ENCODE results near the gene POLR2E.

The POLR2E gene

DNA sequence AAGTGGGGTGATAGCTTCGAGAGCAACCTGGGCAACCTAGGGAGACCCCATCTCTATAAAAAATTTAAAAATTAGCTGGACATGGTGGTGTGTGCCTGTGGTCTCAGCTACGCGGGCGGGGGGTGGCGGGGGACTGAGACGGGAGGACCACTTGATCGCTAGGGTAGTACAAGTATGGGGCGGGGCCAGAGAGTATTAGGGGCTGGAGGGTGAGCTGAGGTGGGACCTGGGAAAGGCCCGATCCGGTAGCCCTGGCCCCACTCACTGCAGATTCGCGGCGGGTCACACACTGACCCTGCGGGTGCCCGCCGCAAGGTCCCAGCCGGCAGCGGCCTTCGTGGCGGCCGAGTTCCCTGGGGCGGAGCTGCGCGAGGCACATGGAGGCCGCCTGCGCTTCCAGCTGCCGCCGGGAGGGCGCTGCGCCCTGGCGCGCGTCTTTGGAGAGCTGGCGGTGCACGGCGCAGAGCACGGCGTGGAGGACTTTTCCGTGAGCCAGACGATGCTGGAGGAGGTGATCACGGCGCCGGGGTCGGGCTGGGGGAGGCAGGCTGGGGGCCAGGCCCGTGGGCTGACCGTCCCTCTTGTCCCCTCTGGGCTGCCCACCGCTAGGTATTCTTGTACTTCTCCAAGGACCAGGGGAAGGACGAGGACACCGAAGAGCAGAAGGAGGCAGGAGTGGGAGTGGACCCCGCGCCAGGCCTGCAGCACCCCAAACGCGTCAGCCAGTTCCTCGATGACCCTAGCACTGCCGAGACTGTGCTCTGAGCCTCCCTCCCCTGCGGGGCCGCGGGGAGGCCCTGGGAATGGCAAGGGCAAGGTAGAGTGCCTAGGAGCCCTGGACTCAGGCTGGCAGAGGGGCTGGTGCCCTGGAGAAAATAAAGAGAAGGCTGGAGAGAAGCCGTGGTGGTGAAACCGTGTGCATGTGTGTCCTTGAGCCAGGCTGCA, 30.2 kb downstream of the POLR2E start:
- no peak for DNase-seq (ENCODE audit: low read depth)

DNA sequence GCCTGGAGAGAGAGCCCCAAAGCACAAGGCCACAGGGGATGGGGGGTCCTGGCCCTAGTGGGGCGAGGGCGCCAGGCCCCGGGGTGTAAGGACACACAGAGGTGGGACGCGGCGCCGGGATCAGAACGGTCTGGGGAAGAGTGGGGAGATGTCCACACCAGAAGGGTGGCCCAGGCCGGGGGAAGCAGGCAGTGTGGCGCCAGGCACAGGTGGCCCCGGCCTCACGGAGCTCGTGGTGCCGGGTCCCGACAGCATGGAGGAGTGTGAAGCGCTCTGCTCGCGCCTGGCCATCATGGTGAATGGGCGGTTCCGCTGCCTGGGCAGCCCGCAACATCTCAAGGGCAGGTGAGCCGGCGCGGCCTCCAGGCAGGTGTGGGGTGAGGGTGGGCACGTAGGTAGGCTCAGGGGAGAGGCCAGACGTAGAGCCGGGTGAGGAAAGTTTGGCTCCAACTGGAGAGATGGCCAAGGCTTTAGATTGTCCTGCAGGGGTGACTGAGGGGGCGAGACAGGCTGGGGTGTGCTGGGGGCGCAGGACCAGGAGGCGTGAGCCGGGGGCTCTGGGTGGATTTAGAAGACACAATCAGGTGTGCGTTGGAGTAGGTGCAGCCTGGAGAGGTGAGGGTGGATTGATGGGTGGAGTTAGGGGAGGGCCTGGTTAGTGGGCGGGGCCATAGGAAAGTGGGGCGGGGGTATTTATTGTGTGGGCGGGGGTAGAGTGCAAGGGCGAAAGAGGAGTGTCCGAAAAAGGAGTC, 31.1 kb downstream of the POLR2E start:
- no peak for DNase-seq (ENCODE audit: low read depth)

DNA sequence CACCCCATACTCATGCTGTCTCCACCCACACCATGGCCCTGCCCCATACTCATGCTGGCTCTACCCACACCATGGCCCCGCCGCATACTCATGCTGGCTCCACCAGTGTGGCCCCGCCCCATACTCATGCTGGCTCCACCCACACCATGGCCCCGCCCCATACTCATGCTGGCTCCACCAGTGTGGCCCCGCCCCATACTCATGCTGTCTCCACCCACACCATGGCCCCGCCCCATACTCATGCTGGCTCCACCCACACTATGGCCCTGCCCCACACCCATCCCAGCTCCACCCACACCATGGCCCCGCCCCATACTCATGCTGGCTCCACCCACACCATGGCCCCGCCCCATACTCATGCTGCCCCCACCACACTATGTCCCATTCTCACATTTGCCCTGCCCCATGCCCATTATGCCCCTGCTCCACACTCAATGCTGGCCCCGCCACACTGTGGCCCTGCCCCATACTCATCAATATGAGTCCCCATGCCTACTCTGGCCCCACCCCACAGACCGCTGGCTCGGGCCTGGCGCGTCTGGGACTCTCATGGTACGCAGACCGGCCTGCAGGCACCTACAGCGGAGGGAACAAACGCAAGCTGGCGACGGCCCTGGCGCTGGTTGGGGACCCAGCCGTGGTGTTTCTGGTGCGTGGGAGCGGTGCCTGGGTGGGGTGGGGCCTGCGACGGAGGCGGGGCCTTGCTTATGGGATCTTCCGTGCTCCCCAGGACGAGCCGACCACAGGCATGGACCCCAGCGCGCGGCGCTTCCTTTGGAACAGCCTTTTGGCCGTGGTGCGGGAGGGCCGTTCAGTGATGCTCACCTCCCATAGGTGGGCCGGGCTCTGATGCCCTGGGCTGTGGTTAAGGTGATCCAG, 31.9 kb downstream of the POLR2E start:
- no peak for DNase-seq (ENCODE audit: low read depth)

DNA sequence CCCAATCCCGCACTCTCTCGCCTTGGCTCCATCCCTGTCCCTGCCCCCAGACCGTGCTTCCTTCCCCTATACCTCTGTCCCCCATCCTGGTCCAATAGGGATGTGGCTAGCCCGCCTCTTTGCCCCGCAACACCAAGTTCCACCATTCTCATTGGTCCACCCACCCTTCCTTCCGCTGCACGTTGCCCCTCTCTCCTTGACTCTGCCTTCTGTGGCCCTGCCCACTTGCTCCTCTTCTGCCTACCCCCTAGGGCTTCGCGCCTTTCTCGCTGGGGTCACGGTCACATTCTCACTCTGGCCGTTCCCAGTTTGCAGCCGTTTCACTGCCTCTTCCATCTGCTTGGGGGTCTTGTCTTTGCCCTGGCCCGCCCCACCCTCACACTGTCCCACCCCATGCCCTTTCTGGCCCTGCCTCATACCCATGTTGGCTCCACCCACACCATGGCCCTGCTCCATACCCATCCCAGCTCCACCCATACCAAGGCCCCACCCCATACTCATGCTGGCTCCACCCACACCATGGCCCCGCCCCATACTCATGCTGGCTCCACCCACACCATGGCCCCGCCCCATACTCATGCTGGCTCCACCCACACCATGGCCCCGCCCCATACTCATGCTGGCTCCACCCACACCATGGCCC, 32.7 kb downstream of the POLR2E start:
- DNase-seq (ENCODE audit: low read depth) = no peak

DNA sequence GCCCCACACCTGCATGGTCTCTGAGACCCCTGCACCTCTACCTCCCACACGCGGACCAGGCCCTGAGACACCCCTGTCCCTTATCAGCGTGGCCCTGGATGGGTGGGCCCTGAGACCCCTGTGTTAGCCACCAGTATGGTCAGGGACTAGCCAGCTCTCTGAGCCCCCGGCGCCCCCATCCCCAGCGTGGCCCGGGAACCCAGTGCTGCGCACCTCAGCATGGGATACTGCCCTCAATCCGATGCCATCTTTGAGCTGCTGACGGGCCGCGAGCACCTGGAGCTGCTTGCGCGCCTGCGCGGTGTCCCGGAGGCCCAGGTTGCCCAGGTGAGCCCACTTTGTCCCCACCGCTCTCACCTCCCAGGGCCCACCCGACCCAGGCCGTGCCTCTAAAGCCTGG, 33.2 kb downstream of the POLR2E start:
- DNase-seq (ENCODE audit: low read depth) = no peak

DNA sequence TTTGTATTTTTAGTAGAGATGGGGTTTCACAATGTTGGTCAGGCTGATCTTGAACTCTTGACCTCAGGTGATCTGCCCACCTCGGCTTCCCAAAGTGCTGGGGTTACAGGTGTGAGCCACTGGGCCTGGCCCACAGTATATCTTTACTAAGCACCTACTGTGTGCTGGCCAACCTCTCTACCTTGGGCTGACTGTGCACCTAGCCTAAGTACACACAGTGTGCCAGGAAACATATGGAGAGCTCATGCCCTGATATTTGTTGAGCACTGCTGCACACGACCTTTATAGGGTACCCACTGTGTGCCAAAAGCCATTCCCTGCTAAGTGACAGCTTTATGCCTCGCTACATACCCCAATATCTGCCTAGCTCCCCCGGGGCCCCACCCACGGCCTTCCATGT, 34.5 kb downstream of the POLR2E start:
- no peak for DNase-seq (ENCODE audit: low read depth)

DNA sequence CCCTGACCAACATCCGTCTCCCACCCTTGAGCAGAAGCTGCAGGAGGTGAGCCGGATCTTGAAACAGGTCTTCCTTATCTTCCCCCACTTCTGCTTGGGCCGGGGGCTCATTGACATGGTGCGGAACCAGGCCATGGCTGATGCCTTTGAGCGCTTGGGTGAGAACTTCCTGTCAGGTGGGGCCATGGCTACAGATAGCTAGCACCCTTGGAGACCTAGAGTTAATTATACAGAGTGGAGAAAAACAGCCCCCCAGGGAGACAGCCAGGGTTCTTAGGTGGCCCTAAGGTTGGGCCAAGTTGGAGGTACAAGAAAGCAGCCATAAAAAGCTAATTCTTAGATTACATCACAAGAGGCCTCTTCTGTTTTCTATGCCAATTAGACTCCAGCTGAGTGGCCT, 37.1 kb downstream of the POLR2E start:
- DNase-seq (ENCODE audit: low read depth) = no peak

DNA sequence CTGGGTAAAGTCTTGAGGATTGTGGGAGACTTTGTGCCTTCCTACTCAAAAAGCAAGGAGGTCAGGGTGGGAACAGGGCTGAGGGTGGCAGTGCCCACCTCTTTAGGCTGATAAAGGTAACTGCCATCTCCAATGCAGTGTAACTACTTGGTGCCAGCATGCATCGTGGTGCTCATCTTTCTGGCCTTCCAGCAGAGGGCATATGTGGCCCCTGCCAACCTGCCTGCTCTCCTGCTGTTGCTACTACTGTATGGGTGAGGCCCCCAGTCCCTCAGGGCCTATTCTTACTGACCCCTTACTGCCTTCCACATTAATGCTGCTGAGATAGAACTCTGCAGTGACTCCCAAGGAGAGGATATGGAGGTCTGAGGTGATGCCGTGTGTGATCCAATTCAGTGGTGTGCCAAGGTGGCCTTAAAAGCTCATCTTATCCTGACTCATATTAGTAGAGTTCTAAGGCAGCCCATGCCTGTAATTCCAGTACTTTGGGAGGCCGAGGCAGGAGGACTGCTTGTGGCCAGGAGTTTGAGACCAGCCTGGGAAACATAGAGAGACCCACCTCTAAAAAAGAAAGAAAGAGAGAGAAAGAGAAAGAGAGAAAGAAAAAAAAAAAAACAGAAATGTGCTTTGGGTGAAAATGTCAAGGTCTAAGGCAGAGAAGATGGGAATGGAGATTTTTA, 37.9 kb downstream of the POLR2E start:
- DNase-seq (ENCODE audit: low read depth) = peak; percentile 47

DNA sequence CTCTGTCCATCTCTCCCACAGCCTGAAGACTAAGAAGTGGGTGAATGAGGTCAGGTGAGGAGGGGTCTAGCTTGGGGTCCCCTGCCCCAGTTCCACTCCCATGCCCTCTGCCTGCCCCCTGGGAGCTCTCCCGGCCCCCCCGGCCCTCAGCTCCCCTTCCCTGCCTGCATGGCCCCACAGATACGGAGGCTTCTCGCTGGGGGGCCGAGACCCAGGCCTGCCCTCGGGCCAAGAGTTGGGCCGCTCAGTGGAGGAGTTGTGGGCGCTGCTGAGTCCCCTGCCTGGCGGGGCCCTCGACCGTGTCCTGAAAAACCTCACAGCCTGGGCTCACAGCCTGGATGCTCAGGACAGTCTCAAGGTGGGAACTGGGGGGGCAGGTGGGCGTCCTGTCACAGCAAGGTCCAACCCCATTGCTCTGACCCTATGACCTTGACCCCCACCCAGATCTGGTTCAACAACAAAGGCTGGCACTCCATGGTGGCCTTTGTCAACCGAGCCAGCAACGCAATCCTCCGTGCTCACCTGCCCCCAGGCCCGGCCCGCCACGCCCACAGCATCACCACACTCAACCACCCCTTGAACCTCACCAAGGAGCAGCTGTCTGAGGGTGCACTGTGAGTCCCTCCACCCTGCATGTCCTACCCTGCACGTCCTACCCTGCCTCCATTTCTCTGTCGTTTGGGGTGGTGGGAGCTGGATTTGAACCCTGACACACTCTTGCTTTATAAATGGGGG, 39.1 kb downstream of the POLR2E start:
- no peak for DNase-seq (ENCODE audit: low read depth)

DNA sequence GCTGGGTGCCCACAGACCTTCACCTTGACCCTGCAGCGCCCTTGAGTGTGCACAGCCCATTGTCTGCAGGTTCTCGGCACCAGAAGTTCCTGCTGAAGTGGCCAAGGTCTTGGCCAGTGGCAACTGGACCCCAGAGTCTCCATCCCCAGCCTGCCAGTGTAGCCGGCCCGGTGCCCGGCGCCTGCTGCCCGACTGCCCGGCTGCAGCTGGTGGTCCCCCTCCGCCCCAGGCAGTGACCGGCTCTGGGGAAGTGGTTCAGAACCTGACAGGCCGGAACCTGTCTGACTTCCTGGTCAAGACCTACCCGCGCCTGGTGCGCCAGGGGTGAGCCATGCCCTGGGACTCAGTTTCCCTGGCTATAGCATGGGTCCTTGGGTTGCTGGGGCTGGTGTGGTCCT, 40.1 kb downstream of the POLR2E start:
- no peak for DNase-seq (ENCODE audit: low read depth)

DNA sequence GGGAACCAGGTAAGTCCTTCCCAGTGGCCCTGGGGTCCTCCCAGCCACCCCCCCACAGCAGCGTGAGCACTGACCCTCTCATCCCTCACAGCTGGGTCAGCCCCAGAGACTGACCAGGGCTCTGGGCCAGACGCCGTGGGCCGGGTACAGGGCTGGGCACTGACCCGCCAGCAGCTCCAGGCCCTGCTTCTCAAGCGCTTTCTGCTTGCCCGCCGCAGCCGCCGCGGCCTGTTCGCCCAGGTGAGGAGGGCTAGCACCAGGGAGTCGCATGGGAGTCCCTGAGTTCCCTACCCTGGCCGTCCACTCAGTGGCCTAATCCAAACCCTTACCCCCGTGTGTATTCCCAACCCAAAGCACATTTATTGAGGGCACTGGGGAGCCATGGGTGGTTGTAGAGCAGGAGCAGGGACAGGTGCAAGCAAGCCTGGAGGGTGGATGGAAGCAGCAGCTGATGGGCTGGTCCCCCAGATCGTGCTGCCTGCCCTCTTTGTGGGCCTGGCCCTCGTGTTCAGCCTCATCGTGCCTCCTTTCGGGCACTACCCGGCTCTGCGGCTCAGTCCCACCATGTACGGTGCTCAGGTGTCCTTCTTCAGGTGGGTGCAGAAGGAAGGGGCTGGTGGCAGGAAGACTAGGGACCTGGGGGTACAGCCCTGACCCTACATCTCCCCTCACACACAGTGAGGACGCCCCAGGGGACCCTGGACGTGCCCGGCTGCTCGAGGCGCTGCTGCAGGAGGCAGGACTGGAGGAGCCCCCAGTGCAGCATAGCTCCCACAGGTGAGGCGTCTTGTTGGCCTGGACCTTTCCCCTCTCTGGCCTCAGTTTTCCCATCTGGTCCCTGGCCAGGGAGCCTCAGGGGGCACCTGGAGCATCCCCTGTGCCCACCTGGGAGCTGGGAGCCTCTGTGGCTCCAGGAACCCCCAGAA, 40.8 kb downstream of the POLR2E start:
- DNase-seq (ENCODE audit: low read depth) = no peak

DNA sequence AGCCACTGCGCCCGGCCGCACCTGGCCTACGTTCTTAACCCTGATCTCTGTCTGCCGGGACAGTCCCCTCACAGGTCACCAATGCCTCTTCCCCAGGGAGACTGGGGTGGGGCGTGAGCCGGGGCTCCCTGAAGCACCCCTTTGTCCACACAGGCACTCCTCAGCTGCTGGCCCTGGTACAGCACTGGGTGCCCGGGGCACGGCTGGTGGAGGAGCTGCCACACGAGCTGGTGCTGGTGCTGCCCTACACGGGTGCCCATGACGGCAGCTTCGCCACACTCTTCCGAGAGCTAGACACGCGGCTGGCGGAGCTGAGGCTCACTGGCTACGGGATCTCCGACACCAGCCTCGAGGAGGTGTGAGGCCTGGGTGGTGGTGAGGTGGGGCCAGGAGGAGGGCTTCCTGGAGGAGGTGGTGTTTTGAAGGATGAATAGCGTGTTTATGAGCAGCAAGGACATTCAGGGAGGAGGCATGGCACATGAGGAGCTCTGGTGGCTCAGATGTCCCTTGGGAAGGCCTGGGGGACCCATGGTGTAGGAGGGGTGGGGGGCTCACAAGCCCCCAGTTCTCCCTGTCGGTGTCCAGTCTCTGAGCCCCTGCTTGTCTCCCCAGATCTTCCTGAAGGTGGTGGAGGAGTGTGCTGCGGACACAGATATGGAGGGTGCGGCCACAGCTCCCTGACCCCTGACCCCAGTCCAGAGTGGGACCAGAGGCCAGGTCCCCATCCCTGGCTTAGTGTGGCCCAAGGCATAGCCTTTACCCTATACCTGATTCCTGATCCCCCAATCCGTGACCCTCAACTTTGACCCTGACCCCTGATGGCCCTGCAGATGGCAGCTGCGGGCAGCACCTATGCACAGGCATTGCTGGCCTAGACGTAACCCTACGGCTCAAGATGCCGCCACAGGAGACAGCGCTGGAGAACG, 41.7 kb downstream of the POLR2E start:
- no peak for DNase-seq (ENCODE audit: low read depth)

DNA sequence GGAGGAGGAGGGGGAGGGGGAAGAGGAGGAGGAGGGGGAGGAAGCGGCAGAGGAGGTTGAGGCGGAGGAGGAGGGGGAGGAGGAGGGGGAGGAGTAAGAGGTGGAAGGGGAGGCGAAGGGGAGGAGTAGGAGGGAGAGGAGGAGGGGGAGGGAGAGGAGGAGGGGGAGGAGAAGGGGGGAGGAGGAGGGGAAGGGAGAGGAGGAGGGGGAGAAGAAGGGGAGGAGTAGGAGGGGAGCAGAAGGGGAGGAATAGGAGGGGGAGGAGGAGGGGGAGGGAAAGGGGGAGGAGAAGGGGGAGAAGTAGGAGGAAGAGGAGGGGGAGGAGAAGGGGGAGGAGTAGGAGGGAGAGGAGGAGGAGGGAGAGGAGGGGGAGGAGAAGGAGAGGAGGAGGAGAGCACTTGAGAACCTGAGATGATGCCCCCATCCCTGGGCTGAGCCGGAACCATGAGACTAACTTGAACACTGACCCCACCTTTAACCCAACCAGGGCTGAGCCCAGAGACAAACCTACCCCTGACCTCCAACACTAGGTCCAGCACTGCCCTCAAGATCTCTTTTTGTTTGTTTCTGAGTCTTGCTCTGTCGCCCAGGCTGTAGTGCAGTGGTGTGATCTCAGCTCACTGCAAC, 42.7 kb downstream of the POLR2E start:
- no peak for DNase-seq (ENCODE audit: low read depth)

DNA sequence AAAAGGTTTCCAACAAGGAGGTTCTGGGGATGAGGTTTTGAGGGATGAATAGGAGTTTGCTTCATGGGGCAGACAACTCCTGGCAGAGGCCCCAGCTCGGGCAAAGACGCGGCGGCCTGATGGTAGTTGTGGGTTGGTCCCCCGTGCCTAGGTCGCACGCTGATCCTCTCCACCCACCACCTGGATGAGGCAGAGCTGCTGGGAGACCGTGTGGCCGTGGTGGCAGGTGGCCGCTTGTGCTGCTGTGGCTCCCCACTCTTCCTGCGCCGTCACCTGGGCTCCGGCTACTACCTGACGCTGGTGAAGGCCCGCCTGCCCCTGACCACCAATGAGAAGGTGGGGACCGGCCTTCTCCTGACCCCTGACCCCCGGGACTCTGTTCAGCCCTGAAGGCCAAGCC, 43.4 kb downstream of the POLR2E start:
- no peak for DNase-seq (ENCODE audit: low read depth)

DNA sequence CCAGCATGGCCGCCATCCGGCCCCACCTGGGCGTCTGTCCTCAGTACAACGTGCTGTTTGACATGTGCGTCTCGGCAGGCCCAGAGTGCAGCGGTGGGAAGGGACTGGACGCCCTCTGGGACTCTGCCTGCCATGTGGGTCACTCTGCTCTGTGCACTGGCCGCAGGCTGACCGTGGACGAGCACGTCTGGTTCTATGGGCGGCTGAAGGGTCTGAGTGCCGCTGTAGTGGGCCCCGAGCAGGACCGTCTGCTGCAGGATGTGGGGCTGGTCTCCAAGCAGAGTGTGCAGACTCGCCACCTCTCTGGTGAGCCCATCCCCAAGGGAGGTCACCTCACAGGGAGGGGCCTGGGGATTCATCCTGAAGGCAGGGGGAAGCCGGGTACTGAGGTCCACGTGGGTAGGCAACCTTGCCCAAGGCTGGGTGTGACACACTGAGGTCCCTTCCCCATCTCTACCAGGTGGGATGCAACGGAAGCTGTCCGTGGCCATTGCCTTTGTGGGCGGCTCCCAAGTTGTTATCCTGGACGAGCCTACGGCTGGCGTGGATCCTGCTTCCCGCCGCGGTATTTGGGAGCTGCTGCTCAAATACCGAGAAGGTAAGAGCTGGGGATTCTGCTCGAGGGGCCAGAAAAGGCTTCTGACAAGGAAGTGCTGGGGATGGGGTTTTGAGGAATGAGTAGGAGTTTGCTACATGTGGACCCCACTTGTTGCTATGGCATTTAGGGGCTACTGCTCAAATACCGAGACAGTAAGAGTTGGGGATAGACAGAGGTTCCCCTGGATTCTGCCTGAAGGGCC, 44.0 kb downstream of the POLR2E start:
- no peak for DNase-seq (ENCODE audit: low read depth)

DNA sequence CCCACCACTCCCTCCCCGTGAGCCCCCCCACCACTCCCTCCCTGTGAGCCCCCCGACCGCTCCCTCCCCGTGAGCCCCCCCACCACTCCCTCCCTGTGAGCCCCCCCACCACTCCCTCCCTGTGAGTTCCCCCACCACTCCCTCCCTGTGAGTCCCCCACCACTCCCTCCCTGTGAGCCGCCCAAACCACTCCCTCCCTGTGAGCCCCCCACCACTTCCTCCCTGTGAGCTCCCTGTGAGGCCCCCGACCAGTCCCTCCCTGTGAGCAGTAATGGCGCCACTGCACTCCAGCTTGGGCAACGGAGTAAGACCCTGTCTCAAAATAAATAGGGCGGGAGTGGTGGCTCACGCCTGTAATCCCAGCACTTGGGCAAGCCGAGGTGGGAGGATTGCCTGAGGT, 45.4 kb downstream of the POLR2E start:
- no peak for DNase-seq (ENCODE audit: low read depth)

DNA sequence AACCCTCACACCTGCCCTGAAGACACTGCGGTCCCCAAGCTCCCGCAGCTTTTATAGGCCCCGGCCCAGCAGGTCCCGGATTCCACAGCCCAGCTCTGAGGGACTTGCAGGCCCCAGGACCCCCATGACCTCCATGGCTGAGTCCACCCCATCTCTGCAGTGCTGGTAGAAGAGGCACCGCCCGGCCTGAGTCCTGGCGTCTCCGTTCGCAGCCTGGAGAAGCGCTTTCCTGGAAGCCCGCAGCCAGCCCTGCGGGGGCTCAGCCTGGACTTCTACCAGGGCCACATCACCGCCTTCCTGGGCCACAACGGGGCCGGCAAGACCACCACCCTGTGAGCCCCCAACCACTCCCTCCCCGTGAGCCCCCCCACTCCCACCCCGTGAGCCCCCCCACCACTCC, 46.1 kb downstream of the POLR2E start:
- DNase-seq (ENCODE audit: low read depth) = no peak

Measured in HS-27A (cell line).